ENCODE measurements around the gene ATOSB.

DNA sequence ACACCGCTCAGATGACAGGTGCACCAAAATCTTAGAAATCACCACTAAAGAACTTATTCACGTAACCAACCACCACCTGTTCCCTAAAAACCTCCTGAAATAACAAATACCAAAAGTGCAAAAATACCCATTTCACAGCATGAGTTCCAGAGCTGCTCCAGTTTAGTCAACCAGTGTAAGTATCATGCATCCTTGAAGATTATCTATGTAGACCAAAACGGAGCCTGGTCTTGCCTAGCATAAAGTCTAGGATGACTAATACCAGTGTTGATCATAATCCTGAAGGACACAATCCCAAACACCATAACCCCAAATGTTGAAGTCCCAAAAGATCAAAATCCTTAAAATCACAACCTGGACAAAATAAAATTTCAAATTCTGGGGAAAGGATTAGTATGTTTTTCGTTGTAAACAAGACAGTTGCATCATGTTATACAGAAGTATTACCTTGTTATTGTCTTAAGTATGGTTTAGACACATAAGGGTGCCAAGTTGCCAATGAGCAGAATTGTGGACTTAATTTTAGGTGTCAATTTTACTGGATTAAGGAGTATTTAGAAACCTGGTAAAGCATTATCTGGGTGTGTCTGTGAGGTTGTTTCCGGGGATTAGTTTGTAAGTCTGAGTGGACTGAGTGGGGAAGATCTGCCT is 61.4 kb downstream of the ATOSB start:
- TF ChIP-seq, protein P1, sequence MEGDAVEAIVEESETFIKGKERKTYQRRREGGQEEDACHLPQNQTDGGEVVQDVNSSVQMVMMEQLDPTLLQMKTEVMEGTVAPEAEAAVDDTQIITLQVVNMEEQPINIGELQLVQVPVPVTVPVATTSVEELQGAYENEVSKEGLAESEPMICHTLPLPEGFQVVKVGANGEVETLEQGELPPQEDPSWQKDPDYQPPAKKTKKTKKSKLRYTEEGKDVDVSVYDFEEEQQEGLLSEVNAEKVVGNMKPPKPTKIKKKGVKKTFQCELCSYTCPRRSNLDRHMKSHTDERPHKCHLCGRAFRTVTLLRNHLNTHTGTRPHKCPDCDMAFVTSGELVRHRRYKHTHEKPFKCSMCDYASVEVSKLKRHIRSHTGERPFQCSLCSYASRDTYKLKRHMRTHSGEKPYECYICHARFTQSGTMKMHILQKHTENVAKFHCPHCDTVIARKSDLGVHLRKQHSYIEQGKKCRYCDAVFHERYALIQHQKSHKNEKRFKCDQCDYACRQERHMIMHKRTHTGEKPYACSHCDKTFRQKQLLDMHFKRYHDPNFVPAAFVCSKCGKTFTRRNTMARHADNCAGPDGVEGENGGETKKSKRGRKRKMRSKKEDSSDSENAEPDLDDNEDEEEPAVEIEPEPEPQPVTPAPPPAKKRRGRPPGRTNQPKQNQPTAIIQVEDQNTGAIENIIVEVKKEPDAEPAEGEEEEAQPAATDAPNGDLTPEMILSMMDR (IDR thresholded peaks at IDR 0.05), result no peak
- TF ChIP-seq POLR2A (IDR thresholded peaks at IDR 0.05), result no peak
